ENCODE data around the gene ERI3.
A peak's percentile ranks its signal among the peaks of the same experiment; 100 is the strongest.

Gene ERI3

GRCh38 chr1:44348061-44348485 lies 7.0 kb downstream of the ERI3 start:
- no peak for DNase-seq

GRCh38 chr1:44347280-44347679 lies 7.8 kb downstream of the ERI3 start:
- no peak for DNase-seq

GRCh38 chr1:44346878-44347277 lies 8.2 kb downstream of the ERI3 start:
- DNase-seq = no peak

- no peak for DNase-seq
Observed at GRCh38 chr1:44346184-44346583, 8.9 kb downstream of the ERI3 start.

GRCh38 chr1:44345187-44345775 lies 9.8 kb downstream of the ERI3 start:
- no peak for DNase-seq

GRCh38 chr1:44339731-44340130 lies 15.3 kb downstream of the ERI3 start:
- DNase-seq = no peak

- no peak for DNase-seq
Observed at GRCh38 chr1:44338136-44338535, 16.9 kb downstream of the ERI3 start.

GRCh38 chr1:44336668-44337067 lies 18.4 kb downstream of the ERI3 start:
- no peak for DNase-seq

GRCh38 chr1:44334968-44335367 lies 20.1 kb downstream of the ERI3 start:
- DNase-seq = no peak

GRCh38 chr1:44333376-44333775 lies 21.7 kb downstream of the ERI3 start:
- DNase-seq = no peak

GRCh38 chr1:44332505-44332904 lies 22.6 kb downstream of the ERI3 start:
- no peak for DNase-seq

- DNase-seq = no peak
Observed at GRCh38 chr1:44330935-44331334, 24.1 kb downstream of the ERI3 start.

GRCh38 chr1:44328671-44329416 lies 26.2 kb downstream of the ERI3 start:
- no peak for DNase-seq

GRCh38 chr1:44327679-44328491 lies 27.2 kb downstream of the ERI3 start:
- DNase-seq = no peak

- no peak for DNase-seq
Observed at GRCh38 chr1:44326821-44327465, 28.1 kb downstream of the ERI3 start.

- no peak for DNase-seq
Observed at GRCh38 chr1:44326024-44326701, 28.9 kb downstream of the ERI3 start.

GRCh38 chr1:44323947-44324346 lies 31.1 kb downstream of the ERI3 start:
- no peak for DNase-seq

- no peak for DNase-seq
Observed at GRCh38 chr1:44322367-44322766, 32.7 kb downstream of the ERI3 start.

GRCh38 chr1:44321466-44321865 lies 33.6 kb downstream of the ERI3 start:
- DNase-seq = no peak

GRCh38 chr1:44318097-44319088 lies 36.7 kb downstream of the ERI3 start:
- DNase-seq = peak; percentile 28 to 56

GRCh38 chr1:44316231-44316759 lies 38.8 kb downstream of the ERI3 start:
- no peak for DNase-seq
